BE2C (cell line): ENCODE data around the gene ADGRG6.

Experiments
- DNase-seq: peaks from one replicate; pipeline ENCODE4 v3.0.0-alpha.2; 2020
- H3K27me3 ChIP-seq: fragments of 250-450 bp; sonication (Bioruptor Pico); 2 replicates; pipeline ENCODE4 v1.5.1; 2020; ENCODE audit warnings: mild to moderate bottlenecking
- H3K36me3 ChIP-seq: fragments of 250-450 bp; sonication (Bioruptor Pico); 2 replicates; pipeline ENCODE4 v1.5.1; 2020; ENCODE audit warnings: mild to moderate bottlenecking
- H3K4me1 ChIP-seq: fragments of 250-450 bp; sonication (Bioruptor Pico); 2 replicates; pipeline ENCODE4 v1.5.1; 2020
- H3K4me3 ChIP-seq: 2 replicates; pipeline ENCODE4 v1.5.1; 2011; ENCODE audit warnings: low read depth, low read length
- H3K9me3 ChIP-seq: fragments of 250-450 bp; sonication (Bioruptor Pico); 2 replicates; pipeline ENCODE4 v1.5.1; 2020
- CTCF ChIP-seq: IDR thresholded peaks from 2 replicates; pipeline ENCODE4 v1.5.1; 2012; ENCODE audit warnings: mild to moderate bottlenecking, low read depth, low read length

Gene ADGRG6

GRCh38 chr6:142469220-142469619 lies 167.4 kb downstream of the ADGRG6 start:
- TF ChIP-seq CTCF, result no peak
- no peaks in the 10 kb centered on the region for H3K36me3 ChIP-seq
- H3K4me1 ChIP-seq, result no peaks in the 10 kb centered on the region
- H3K4me3 ChIP-seq, result no peak overlapping the region
- DNase-seq, result no peak
- H3K9me3 ChIP-seq, result no peaks in the 10 kb centered on the region
- H3K27me3 ChIP-seq, result no peaks in the 10 kb centered on the region

- Histone ChIP-seq H3K4me3 (no peak overlapping the region), H3K36me3 (no peaks in the 10 kb centered on the region), H3K4me1 (no peaks in the 10 kb centered on the region), H3K9me3 (no peaks in the 10 kb centered on the region), H3K27me3 (no peaks in the 10 kb centered on the region)
- DNase-seq, result no peak
- no peak for TF ChIP-seq CTCF
Observed at GRCh38 chr6:142470421-142470820, 168.6 kb downstream of the ADGRG6 start.

GRCh38 chr6:142474531-142475289 lies 172.9 kb downstream of the ADGRG6 start:
- H3K27me3 ChIP-seq, result no peaks in the 10 kb centered on the region
- no peaks in the 10 kb centered on the region for H3K9me3 ChIP-seq
- no peak overlapping the region for H3K4me3 ChIP-seq
- H3K36me3 ChIP-seq, result no peaks in the 10 kb centered on the region
- DNase-seq, result peak; percentile 57
- peak; percentile 59 for TF ChIP-seq CTCF
- no peaks in the 10 kb centered on the region for H3K4me1 ChIP-seq

GRCh38 chr6:142476452-142476851 lies 174.6 kb downstream of the ADGRG6 start:
- no peak overlapping the region for H3K4me3 ChIP-seq
- no peaks in the 10 kb centered on the region for H3K27me3 ChIP-seq
- DNase-seq, result no peak
- H3K4me1 ChIP-seq, result no peaks in the 10 kb centered on the region
- TF ChIP-seq CTCF, result no peak
- no peaks in the 10 kb centered on the region for H3K9me3 ChIP-seq
- H3K36me3 ChIP-seq, result no peaks in the 10 kb centered on the region

GRCh38 chr6:142478117-142478516 lies 176.3 kb downstream of the ADGRG6 start:
- H3K4me3 ChIP-seq, result no peak overlapping the region
- no peaks in the 10 kb centered on the region for H3K9me3 ChIP-seq
- no peaks in the 10 kb centered on the region for H3K36me3 ChIP-seq
- no peak for TF ChIP-seq CTCF
- H3K4me1 ChIP-seq, result no peaks in the 10 kb centered on the region
- no peaks in the 10 kb centered on the region for H3K27me3 ChIP-seq
- peak; percentile 20 for DNase-seq

GRCh38 chr6:142481466-142481865 lies 179.7 kb downstream of the ADGRG6 start:
- TF ChIP-seq CTCF, result no peak
- Histone ChIP-seq H3K4me3 (no peak overlapping the region), H3K4me1 (no peaks in the 10 kb centered on the region), H3K36me3 (no peaks in the 10 kb centered on the region), H3K9me3 (no peaks in the 10 kb centered on the region), H3K27me3 (no peaks in the 10 kb centered on the region)
- no peak for DNase-seq
